Endothelial cell (in vitro differentiated cells): ENCODE data around the gene CAMTA1. TPM values are rescaled to one million over a fixed set of nuclear protein-coding genes. Genes with fewer than 3 reads are reported as not detected.

Experiments used
- DNase-seq: peaks from one replicate; pipeline ENCODE4 v3.0.0; 2021; ENCODE audit warnings: low spot score
- H3K27ac Mint-ChIP-seq: one replicate; pipeline ENCODE4 v1.8.0; 2021; ENCODE audit warnings: mixed read lengths, inconsistent platforms; ENCODE audit not compliant: unreplicated experiment
- H3K27me3 Mint-ChIP-seq: one replicate; pipeline ENCODE4 v1.8.0; 2021; ENCODE audit warnings: mild to moderate bottlenecking, moderate library complexity, mixed read lengths, inconsistent platforms; ENCODE audit not compliant: unreplicated experiment
- H3K36me3 Mint-ChIP-seq: one replicate; pipeline ENCODE4 v1.8.0; 2021; ENCODE audit warnings: mild to moderate bottlenecking, low read depth, mixed read lengths, inconsistent platforms; ENCODE audit not compliant: unreplicated experiment
- H3K4me1 Mint-ChIP-seq: one replicate; pipeline ENCODE4 v1.8.0; 2021; ENCODE audit warnings: mild to moderate bottlenecking, mixed read lengths, inconsistent platforms; ENCODE audit not compliant: unreplicated experiment
- H3K4me3 Mint-ChIP-seq: one replicate; pipeline ENCODE4 v1.8.0; 2021; ENCODE audit warnings: mild to moderate bottlenecking, mixed read lengths, inconsistent platforms; ENCODE audit not compliant: unreplicated experiment
- H3K9me3 Mint-ChIP-seq: one replicate; pipeline ENCODE4 v1.8.0; 2021; ENCODE audit warnings: mixed read lengths, inconsistent platforms; ENCODE audit not compliant: unreplicated experiment
- CTCF ChIP-seq: fragments of 200-600 bp; sonication (generic); IDR thresholded peaks from one replicate; pipeline ENCODE4 v1.5.0; 2021; ENCODE audit warnings: antibody characterized with exemption; ENCODE audit not compliant: unreplicated experiment
- total RNA-seq: library from RNA; stranded (reverse); fragmentation: NEBNext Ultra II Directional; extraction: Animal tissue kit (Norgen Biotek cat#: 25700); gene quantifications from one replicate; pipeline ENCODE4 v1.2.1, GENCODE V29; 2021; ENCODE audit not compliant: unreplicated experiment

Gene CAMTA1
- total RNA-seq, 1 donor from 2014 or later: 87.3 TPM

GRCh38 chr1:7095343-7095964 is 310.2 kb downstream of the CAMTA1 start:
- no peak for TF ChIP-seq CTCF
- H3K4me3 Mint-ChIP-seq: no peak overlapping the region
- H3K27me3 Mint-ChIP-seq: peaks cover 1% of the 10 kb centered on the region
- H3K27ac Mint-ChIP-seq: no peak overlapping the region
- H3K9me3 Mint-ChIP-seq: no peaks in the 10 kb centered on the region
- no peaks in the 10 kb centered on the region for H3K36me3 Mint-ChIP-seq
- no peak for DNase-seq
- peaks cover 7% of the 10 kb centered on the region for H3K4me1 Mint-ChIP-seq

- peaks cover 1% of the 10 kb centered on the region for H3K27me3 Mint-ChIP-seq
- no peak overlapping the region for H3K27ac Mint-ChIP-seq
- no peak for DNase-seq
- H3K36me3 Mint-ChIP-seq: no peaks in the 10 kb centered on the region
- no peaks in the 10 kb centered on the region for H3K9me3 Mint-ChIP-seq
- no peak for TF ChIP-seq CTCF
- H3K4me1 Mint-ChIP-seq: peaks cover 7% of the 10 kb centered on the region
- H3K4me3 Mint-ChIP-seq: no peak overlapping the region
These were observed 312.8 kb downstream of the CAMTA1 start for GRCh38 chr1:7097938-7098592.

GRCh38 chr1:7098641-7099040 is 313.4 kb downstream of the CAMTA1 start:
- H3K9me3 Mint-ChIP-seq: no peaks in the 10 kb centered on the region
- peaks cover 7% of the 10 kb centered on the region for H3K4me1 Mint-ChIP-seq
- no peak overlapping the region for H3K4me3 Mint-ChIP-seq
- TF ChIP-seq CTCF: no peak
- H3K36me3 Mint-ChIP-seq: no peaks in the 10 kb centered on the region
- no peak for DNase-seq
- no peak overlapping the region for H3K27ac Mint-ChIP-seq
- H3K27me3 Mint-ChIP-seq: peaks cover 1% of the 10 kb centered on the region

GRCh38 chr1:7100479-7100878 is 315.2 kb downstream of the CAMTA1 start:
- Mint-ChIP-seq H3K4me1 (peaks cover 7% of the 10 kb centered on the region), H3K36me3 (no peaks in the 10 kb centered on the region), H3K4me3 (no peak overlapping the region), H3K27me3 (peaks cover 4% of the 10 kb centered on the region), H3K27ac (no peak overlapping the region), H3K9me3 (no peaks in the 10 kb centered on the region)
- DNase-seq: no peak
- no peak for TF ChIP-seq CTCF

- no peak overlapping the region for H3K27ac Mint-ChIP-seq
- DNase-seq: no peak
- peaks cover 7% of the 10 kb centered on the region for H3K4me1 Mint-ChIP-seq
- H3K27me3 Mint-ChIP-seq: peaks cover 4% of the 10 kb centered on the region
- H3K4me3 Mint-ChIP-seq: no peak overlapping the region
- no peak for TF ChIP-seq CTCF
- H3K9me3 Mint-ChIP-seq: no peaks in the 10 kb centered on the region
- no peaks in the 10 kb centered on the region for H3K36me3 Mint-ChIP-seq
These were observed 315.9 kb downstream of the CAMTA1 start for GRCh38 chr1:7101187-7101586.
